IMR-90 (cell line): Measurements from ENCODE around the gene FAM209A. TPM values are rescaled to one million over a fixed set of nuclear protein-coding genes. Genes with fewer than 3 reads are reported as not detected.

Source experiments
- ATAC-seq: fragments of 200-7000 bp; cut with Tn5 transposase; 2 replicates; pipeline ENCODE4 v1.9.1; 2020; ENCODE audit warnings: low read depth, mild to moderate bottlenecking, moderate library complexity
- BruUV-seq: library from RNA; stranded (reverse); fragments of 400-500 nt; replicated peaks from 2 replicates; lab custom pipeline; 2021; lab: Mats Ljungman, UMichigan
- CTCF ChIA-PET: fragments of 300-600 bp; formaldehyde crosslinking; extraction: SDS; loops from one replicate; lab custom pipeline; 2021; ENCODE audit warnings: antibody characterized with exemption; lab: Yijun Ruan, JAX
- POLR2A ChIA-PET: fragments of 300-600 bp; sonication (Branson Sonifier 250); formaldehyde crosslinking; loops from one replicate; lab custom pipeline; 2022; ENCODE audit warnings: antibody characterized with exemption; ENCODE audit not compliant: unreplicated experiment; lab: Charles Lee
- DNase-seq: peaks from one replicate; pipeline ENCODE4 v3.0.0; 2013
- H2AFZ ChIP-seq: replicated peaks from 2 replicates; pipeline ENCODE3; 2013; ENCODE audit warnings: low read length, mild to moderate bottlenecking; ENCODE audit not compliant: poor library complexity
- H2AK5ac ChIP-seq: 2 replicates; pipeline ENCODE4 v1.6.1; 2013; ENCODE audit warnings: low read depth, low read length, inconsistent platforms
- H2AK9ac ChIP-seq: replicated peaks from 2 replicates; pipeline ENCODE3; 2013; ENCODE audit warnings: mild to moderate bottlenecking, low read depth, low read length, moderate library complexity; ENCODE audit not compliant: poor library complexity
- H2BK120ac ChIP-seq: 2 replicates; pipeline ENCODE4 v1.6.1; 2013; ENCODE audit warnings: low read depth, low read length, inconsistent platforms
- H2BK15ac ChIP-seq: 3 replicates; pipeline ENCODE4 v1.6.1; 2013; ENCODE audit warnings: low read depth, low read length, inconsistent platforms
- H2BK20ac ChIP-seq: 2 replicates; pipeline ENCODE4 v1.6.1; 2013; ENCODE audit warnings: low read depth, mild to moderate bottlenecking, inconsistent platforms, low read length, moderate library complexity
- H2BK5ac ChIP-seq: 2 replicates; pipeline ENCODE4 v1.6.1; 2013; ENCODE audit warnings: mild to moderate bottlenecking, low read depth, low read length, inconsistent platforms; ENCODE audit not compliant: poor library complexity, severe bottlenecking
- H3K14ac ChIP-seq: replicated peaks from 2 replicates; pipeline ENCODE4 v1.6.1; 2013; ENCODE audit warnings: low read depth, low read length, inconsistent platforms
- H3K18ac ChIP-seq: 2 replicates; pipeline ENCODE4 v1.6.1; 2013; ENCODE audit warnings: low read depth, low read length, control low read depth
- H3K23ac ChIP-seq: 2 replicates; pipeline ENCODE4 v1.6.1; 2013; ENCODE audit warnings: low read depth, low read length, inconsistent platforms
- H3K27ac ChIP-seq: 2 replicates; pipeline ENCODE4 v1.5.1; 2013; ENCODE audit warnings: mild to moderate bottlenecking, control low read depth, low read length; ENCODE audit not compliant: insufficient read depth
- H3K27me3 ChIP-seq: 2 replicates; pipeline ENCODE4 v1.6.1; 2013; ENCODE audit warnings: low read length; ENCODE audit not compliant: control insufficient read depth, insufficient read depth
- H3K36me3 ChIP-seq: 2 replicates; pipeline ENCODE4 v1.6.1; 2013; ENCODE audit warnings: low read length, mixed read lengths; ENCODE audit not compliant: control insufficient read depth, insufficient read depth
- H3K4ac ChIP-seq: 2 replicates; pipeline ENCODE4 v1.6.1; 2013; ENCODE audit warnings: low read depth, low read length, inconsistent platforms
- H3K4me1 ChIP-seq: 2 replicates; pipeline ENCODE4 v1.6.1; 2013; ENCODE audit warnings: low read length, mixed read lengths; ENCODE audit not compliant: control insufficient read depth, insufficient read depth
- H3K4me2 ChIP-seq: 2 replicates; pipeline ENCODE4 v1.6.1; 2013; ENCODE audit warnings: low read depth, mild to moderate bottlenecking, control low read depth, low read length, moderate library complexity
- H3K4me3 ChIP-seq: 2 replicates; pipeline ENCODE4 v1.5.1; 2013; ENCODE audit warnings: low read depth, mild to moderate bottlenecking, control low read depth, low read length, moderate library complexity; ENCODE audit not compliant: insufficient read depth
- H3K56ac ChIP-seq: 2 replicates; pipeline ENCODE4 v1.6.1; 2013; ENCODE audit warnings: low read length, inconsistent platforms; ENCODE audit not compliant: insufficient read depth; ENCODE audit errors: extremely low read depth
- H3K79me1 ChIP-seq, 2 experiments: 2 replicates each; pipeline ENCODE4 v1.6.1; 2013; ENCODE audit warnings: low read length in 2 of 2, inconsistent platforms in 1 of 2, low read depth in 1 of 2
- H3K9ac ChIP-seq: 2 replicates; pipeline ENCODE4 v1.6.1; 2013; ENCODE audit warnings: low read depth, low read length, control low read depth
- H3K9me1 ChIP-seq: 2 replicates; pipeline ENCODE4 v1.6.1; 2013; ENCODE audit warnings: low read length, inconsistent platforms; ENCODE audit not compliant: insufficient read depth
- H3K9me3 ChIP-seq: 2 replicates; pipeline ENCODE4 v1.6.1; 2013; ENCODE audit warnings: low read length; ENCODE audit not compliant: control insufficient read depth, insufficient read depth
- H4K20me1 ChIP-seq: 2 replicates; pipeline ENCODE4 v1.6.1; 2013; ENCODE audit warnings: low read length, inconsistent platforms; ENCODE audit not compliant: insufficient read depth
- H4K5ac ChIP-seq: 2 replicates; pipeline ENCODE4 v1.6.1; 2013; ENCODE audit warnings: mild to moderate bottlenecking, low read depth, low read length, control low read depth
- H4K8ac ChIP-seq, 2 experiments: 2 replicates each; pipeline ENCODE4 v1.6.1; 2013; ENCODE audit warnings: low read depth in 2 of 2, low read length in 2 of 2, control low read depth in 1 of 2, inconsistent platforms in 1 of 2
- H4K91ac ChIP-seq: 2 replicates; pipeline ENCODE4 v1.6.1; 2013; ENCODE audit warnings: low read depth, low read length, inconsistent platforms; ENCODE audit not compliant: insufficient read depth
- POLR2A ChIP-seq: IDR thresholded peaks from 2 replicates; pipeline ENCODE4 v1.6.1; 2012; ENCODE audit warnings: mild to moderate bottlenecking, low read depth, low read length
- RCOR1 ChIP-seq: IDR thresholded peaks from 2 replicates; pipeline ENCODE4 v1.6.1; 2012; ENCODE audit warnings: mild to moderate bottlenecking, low read length, improper control_type of control experiment; ENCODE audit not compliant: insufficient replicate concordance
- SMC3 ChIP-seq: fragments of 150-350 bp; IDR thresholded peaks from 2 replicates; pipeline ENCODE4 v1.6.1; 2016; ENCODE audit warnings: low read depth, mild to moderate bottlenecking, antibody characterized with exemption, low read length, moderate library complexity
- WGBS, 2 experiments: methylation state at CpG; one replicate each; pipeline versions ENCODE4 v1.1.5 to v1.1.7; 2013; ENCODE audit warnings: missing lambda C conversion rate in 2 of 2; ENCODE audit not compliant: insufficient read length in 1 of 2; ENCODE audit errors: extremely low coverage in 2 of 2; 5-methylcytosine and 5-hydroxymethylcytosine counted together
- dilution Hi-C: fragments of 300-500 bp; cut with HindIII; formaldehyde crosslinking; loops from one replicate; pipeline ENCODE4 v1.14.3; 2018; ENCODE audit warnings: low sequenced_read_pairs; ENCODE audit not compliant: unreplicated experiment
- in situ Hi-C: fragments of 300-500 bp; cut with MboI; formaldehyde crosslinking; loops from 3 replicates; pipeline ENCODE4 v1.14.3; 2019; ENCODE audit warnings: low sequenced_read_pairs, inconsistent platforms, mixed read lengths
- intact Hi-C: fragments of 100-400 bp; cut with micrococcal nuclease; formaldehyde crosslinking; loops from 2 replicates; pipeline ENCODE4 v1.10.0; 2022
- polyA plus RNA-seq, 3 experiments: library from polyadenylated mRNA; depleted of rRNA; stranded (reverse); fragments of >200 nt; gene quantifications; 2 replicates each; pipeline ENCODE4 v1.2.3, GENCODE V29; 2012; ENCODE audit warnings: low replicate concordance in 1 of 3
- total RNA-seq: library from RNA; depleted of rRNA; stranded (reverse); fragments of >200 nt; gene quantifications from 2 replicates; pipeline ENCODE4 v1.2.3, GENCODE V29; 2012

The FAM209A gene
- total and polyA plus RNA-seq, 2 of the 4 experiments (the other 2 are of a cell fraction): 0.18 to 0.22 TPM

GRCh38 chr20:56574531-56575142, 50.1 kb downstream of the FAM209A start:
- Histone ChIP-seq H3K9ac (no peak overlapping the region), H3K36me3 (no peaks in the 10 kb centered on the region), H2AK9ac (no peak overlapping the region), H3K79me1 (no peaks in the 10 kb centered on the region), H3K4ac (no peak overlapping the region), H2BK120ac (no peak overlapping the region), H2AK5ac (no peak overlapping the region), H2BK5ac (no peak overlapping the region), H3K18ac (no peak overlapping the region), H2AFZ (no peak overlapping the region), H3K4me1 (no peaks in the 10 kb centered on the region), H4K20me1 (no peaks in the 10 kb centered on the region), H3K14ac (no peak overlapping the region), H3K9me1 (no peaks in the 10 kb centered on the region), H3K27me3 (peaks cover 14% of the 10 kb centered on the region), H2BK20ac (no peak overlapping the region), H3K23ac (no peak overlapping the region), H4K8ac (no peak overlapping the region), H3K4me2 (no peak overlapping the region), H4K91ac (no peak overlapping the region), H2BK15ac (no peak overlapping the region), H3K4me3 (no peak overlapping the region), H3K56ac (no peak overlapping the region), H3K27ac (no peak overlapping the region), H3K9me3 (no peaks in the 10 kb centered on the region), H4K5ac (no peak overlapping the region)
- DNase-seq (no peak), ATAC-seq (no peak)
- BruUV-seq: no TSS peak
- 48% methylated on average over 4 of the region's 10 CpGs; no CpG with 5 or more reads in 1 of the 2 experiments for WGBS, 2 experiments
- POLR2A ChIA-PET: no interaction called here
- CTCF ChIA-PET: no interaction called here
- TF ChIP-seq POLR2A (no peak), SMC3 (no peak), RCOR1 (no peak)
- intact Hi-C loops (loop anchor here (5.0 kb wide), 1 partner anchor 327 kb away; the partner anchor contains the start of gene MC3R), dilution Hi-C loops (no loop called here), in situ Hi-C loops (no loop called here)
